DMS114 treated with DMSO at 0.1 percent for 48 hours (cell line): ENCODE results near the gene ZSWIM4.
"Not testable (repeated sequence)": the region's sequence is repeated elsewhere in the genome, so short reads cannot be mapped to it uniquely, and the experiment has no call there.

Experiments
- DNase-seq: peaks from one replicate; lab custom pipeline; 2025; ENCODE audit not compliant: unreplicated experiment; lab: John Stamatoyannopoulos, UW

The ZSWIM4 gene

DNA sequence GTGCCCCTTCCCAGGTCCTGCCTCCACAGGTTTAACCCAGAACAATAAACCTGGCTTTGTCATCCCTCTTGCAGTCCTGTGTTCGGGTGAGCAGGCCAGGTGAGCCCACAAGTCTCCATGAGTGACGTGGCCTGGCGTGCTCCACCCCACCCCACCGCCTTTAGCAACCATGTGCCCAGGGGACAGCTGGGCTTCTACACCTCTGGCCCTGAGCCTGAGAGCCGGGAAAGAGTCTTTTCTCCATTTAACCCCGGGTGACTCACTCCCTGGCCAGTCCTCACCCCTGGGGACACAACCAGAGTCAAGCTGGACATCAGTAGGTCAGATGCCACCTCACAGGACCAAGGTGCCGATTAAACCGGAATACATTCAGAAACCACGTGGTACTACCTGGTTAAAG, 16.8 kb upstream of the ZSWIM4 start:
- DNase-seq = no peak

GRCh38 chr19:13778847-13779246, 16.4 kb upstream of the ZSWIM4 start:
- no peak for DNase-seq

GRCh38 chr19:13779794-13780193, 15.4 kb upstream of the ZSWIM4 start:
- DNase-seq = not testable (repeated sequence)

- DNase-seq = no peak
Measured at GRCh38 chr19:13781547-13781946, 13.7 kb upstream of the ZSWIM4 start.

DNA sequence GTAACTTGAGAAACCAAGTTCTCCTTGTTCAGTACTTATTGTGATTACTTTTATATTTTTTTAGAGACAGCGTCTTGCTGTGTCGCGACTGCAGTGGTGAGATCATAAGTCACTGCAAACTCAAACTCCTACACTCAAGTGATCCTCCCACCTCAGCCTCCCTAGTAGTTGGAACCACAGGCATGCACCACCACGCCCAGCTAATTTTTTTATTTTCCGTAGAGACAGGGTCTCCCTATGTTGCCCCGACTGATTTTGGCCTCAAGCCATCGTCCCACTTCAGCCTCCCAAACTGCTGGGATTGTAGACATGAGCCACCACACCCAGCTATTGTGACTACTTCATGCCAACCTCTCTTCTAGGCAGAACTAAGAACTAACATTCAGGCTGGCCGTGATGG, 12.7 kb upstream of the ZSWIM4 start:
- DNase-seq = no peak

- DNase-seq = no peak
Measured at GRCh38 chr19:13783565-13784500, 11.4 kb upstream of the ZSWIM4 start.

DNA sequence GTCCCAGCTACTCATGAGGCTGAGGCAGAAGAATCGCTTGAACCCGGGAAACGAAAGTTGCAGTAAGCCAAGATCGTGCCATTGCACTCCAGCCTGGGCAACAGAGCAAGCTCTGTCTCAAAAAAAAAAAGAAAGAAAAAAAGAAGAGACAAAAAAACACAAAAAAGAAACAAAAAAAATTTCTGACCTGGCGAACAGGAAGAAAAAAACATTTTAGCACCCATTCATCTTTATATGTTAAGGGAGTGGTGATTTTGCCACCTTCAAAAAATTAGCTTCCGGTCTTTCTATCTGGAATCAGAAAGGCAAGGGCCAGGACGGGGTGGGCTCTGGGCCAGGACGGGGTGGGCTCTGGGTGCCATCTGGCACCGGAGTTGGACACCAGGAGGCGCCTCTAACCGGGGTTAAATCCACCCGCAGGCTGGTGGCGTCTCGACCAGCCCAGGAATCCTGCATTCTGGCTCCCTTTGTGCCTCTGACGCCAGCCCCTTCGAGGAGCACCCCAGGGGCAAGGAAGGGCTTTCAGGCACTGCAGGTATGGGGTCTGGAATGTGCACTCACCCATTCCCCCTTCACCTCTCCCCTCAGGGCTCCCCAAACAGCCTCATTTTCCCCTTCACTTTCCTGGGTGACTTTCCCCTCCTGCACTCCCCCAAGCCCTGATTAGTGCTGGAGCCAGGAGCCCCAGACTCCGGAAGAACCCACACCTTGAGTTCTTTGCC, 10.4 kb upstream of the ZSWIM4 start:
- no peak for DNase-seq

DNA sequence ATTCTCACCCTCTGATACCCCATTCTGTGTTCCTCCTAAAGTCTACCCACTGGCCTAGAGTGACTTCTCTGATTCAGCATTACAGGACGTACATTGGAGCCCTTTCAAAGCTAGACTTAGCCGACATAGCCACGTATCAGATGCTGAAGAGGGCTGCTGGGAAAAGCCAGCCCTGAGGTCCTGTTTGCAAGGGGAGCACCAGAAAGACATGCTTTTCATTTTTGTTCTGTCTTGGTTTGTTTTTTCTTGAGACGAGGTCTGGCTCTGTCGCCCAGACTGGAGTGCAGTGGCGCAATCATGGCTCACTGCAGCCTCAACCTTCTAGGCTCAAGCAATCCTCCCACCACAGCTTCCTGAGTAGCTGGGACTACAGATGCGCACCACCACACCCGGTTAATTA, 6.3 kb upstream of the ZSWIM4 start:
- DNase-seq = no peak

- no peak for DNase-seq
Measured at GRCh38 chr19:13790354-13790753, 4.9 kb upstream of the ZSWIM4 start.

- not testable (repeated sequence) for DNase-seq
Measured at GRCh38 chr19:13793317-13793716, 1.9 kb upstream of the ZSWIM4 start.

GRCh38 chr19:13794398-13794756, 866 bp upstream of the ZSWIM4 start:
- DNase-seq = no peak

- no peak for DNase-seq
Measured at GRCh38 chr19:13795595-13796300, 505 bp downstream of the ZSWIM4 start.

GRCh38 chr19:13796301-13797057, 1.2 kb downstream of the ZSWIM4 start:
- no peak for DNase-seq

DNA sequence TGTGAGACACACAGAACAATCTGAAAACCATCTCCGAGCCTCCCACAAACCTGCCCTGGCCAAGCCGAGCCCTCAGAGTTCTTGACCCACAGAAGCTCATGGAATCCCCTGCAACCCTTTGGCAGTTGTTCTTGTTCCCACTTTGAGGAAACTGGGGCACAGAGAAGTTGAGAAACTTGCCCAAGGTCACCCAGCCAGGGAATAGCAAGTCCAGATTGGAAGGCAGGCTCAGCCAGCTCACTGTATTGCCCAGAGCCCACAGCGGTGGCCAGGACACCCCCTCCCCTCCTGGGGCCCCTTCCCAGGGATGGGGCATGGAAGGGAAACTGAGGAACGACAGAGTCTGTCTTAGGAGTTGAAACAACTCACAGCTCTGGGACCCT, 1.8 kb downstream of the ZSWIM4 start:
- no peak for DNase-seq

- DNase-seq = no peak
Measured at GRCh38 chr19:13797870-13798269, 2.6 kb downstream of the ZSWIM4 start.

GRCh38 chr19:13799669-13800068, 4.4 kb downstream of the ZSWIM4 start:
- DNase-seq = no peak

GRCh38 chr19:13803038-13803437, 7.8 kb downstream of the ZSWIM4 start:
- DNase-seq = no peak

- no peak for DNase-seq
Measured at GRCh38 chr19:13804830-13805683, 9.8 kb downstream of the ZSWIM4 start.

DNA sequence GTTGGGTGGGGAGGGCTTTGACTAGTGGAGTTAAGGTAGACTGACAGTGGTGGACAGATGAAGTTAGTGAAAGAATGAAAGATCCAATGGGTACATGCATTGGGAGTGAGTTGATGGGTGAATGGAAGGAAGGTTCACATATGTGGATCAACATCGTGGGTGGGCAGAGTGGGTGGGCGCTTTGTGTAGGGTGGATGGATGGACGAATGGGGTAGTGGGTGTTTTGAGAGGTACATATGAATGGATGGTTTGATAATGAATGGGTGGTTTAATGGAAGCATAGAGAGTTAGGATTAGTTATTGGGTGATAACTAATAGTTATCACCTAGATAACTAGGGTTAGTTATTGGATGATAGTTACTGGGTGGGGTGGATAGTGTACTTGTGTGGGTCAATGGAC, 11.5 kb downstream of the ZSWIM4 start:
- no peak for DNase-seq

DNA sequence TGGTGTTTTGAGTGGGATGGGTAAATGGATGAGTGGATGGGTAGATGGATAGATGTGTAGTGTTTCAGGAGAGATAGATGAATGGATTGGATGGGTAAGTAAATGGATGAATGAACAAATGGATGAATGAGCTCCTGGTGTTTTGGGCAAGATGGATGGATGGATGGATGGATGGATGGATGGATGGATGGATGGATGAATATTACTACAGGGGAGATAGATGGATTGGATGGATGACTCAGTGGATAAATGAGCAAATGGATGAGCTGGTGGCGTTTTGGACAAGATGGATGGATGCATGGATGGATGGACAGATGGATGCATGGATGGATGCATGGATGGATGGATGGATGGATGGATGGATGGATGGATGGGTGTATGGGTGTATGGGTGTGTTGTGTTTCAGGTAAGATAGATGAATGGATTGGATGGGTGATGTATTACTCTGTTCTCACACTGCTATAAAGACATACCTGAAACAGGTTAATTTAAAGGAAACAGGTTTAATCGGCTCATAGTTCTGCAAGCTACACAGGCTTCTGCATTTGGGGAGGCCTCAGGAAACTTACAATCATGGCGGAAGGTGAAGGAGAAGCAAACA, 12.3 kb downstream of the ZSWIM4 start:
- DNase-seq = no peak
